GOT3 (cell line): ENCODE measurements around the gene F7.
"Not testable (repeated sequence)": the region's sequence is repeated elsewhere in the genome, so short reads cannot be mapped to it uniquely, and the experiment has no call there.

Source experiments
- DNase-seq: peaks from one replicate; lab custom pipeline; 2025; ENCODE audit warnings: mixed read lengths; lab: John Stamatoyannopoulos, UW

Gene F7

DNA sequence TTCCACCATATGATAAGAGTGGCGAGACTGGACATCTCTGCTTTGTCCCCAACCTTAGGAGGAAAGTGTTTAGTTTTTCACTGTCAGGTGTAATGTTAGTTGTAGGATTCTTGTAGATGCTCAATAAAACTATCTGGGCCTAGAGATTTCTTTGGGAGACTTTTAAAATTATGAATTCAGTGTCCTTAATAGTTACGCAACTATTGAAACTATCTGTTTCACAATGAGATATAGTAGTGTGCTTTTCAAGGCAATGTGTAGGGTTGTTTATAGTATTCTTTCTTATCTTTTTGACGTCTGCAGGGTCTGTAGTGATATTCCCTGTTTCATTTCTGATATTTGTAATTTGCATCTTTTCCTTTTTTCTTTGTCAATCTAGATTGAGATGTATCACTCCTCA lies 33.2 kb upstream of the F7 start:
- no peak for DNase-seq

- DNase-seq = no peak
Measured at GRCh38 chr13:113073942-113074341, 31.6 kb upstream of the F7 start.

DNA sequence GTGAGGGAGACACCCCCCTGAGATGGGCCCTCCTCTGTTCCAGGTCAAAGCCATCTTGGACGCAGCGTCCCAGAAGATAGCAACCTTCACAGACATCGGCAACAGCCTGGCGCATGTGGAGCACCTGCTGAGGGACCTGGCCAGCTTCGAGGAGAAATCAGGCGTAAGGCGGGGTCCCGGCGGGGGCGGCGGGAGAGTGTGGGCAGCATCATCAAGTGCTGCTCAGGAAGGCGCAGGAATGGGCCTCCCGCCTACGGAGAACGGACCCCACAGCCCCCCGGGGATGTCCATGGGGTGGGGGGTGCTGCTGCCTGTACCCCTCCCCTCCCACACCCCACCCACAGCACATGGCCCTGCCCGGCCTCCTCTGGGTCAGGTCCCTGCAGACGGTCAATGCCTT lies 31.2 kb upstream of the F7 start:
- no peak for DNase-seq

DNA sequence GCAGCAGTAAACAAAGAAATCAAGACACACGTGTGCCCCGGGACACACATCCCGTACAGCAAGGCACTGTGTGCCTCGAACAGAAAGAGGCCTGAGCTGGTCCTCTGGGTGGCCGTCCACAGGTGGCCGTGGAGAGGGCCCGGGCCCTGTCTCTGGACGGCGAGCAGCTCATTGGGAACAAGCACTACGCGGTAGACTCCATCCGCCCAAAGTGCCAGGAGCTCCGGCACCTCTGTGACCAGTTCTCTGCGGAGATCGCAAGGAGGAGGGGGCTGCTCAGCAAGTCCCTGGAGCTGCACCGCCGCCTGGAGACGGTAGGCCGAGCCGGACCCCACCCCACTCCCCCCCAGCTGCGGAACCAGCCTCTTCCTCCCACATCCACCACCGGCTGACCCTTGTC lies 30.7 kb upstream of the F7 start:
- DNase-seq = no peak

DNA sequence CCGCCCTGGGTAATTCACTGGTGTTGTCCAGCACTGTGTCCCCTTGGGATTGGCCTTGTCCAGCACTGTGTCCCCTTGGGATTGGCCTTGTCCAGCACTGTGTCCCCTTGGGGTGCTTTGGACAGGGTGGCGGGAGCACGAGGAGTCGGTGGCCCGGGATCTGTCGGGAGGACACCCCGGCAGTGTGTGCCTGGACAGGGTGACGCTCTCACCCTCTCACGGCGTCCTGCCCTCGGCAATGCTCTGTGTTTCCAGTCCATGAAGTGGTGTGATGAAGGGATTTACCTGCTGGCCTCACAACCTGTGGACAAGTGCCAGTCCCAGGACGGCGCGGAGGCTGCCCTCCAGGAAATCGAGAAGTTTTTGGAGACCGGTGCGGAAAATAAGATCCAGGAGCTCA lies 29.9 kb upstream of the F7 start:
- DNase-seq = no peak

- DNase-seq = no peak
Measured at GRCh38 chr13:113076681-113077401, 28.8 kb upstream of the F7 start.

GRCh38 chr13:113077566-113077952 lies 28.0 kb upstream of the F7 start:
- DNase-seq = no peak

- DNase-seq = no peak
Measured at GRCh38 chr13:113077953-113078901, 27.4 kb upstream of the F7 start.

GRCh38 chr13:113078902-113079780 lies 26.4 kb upstream of the F7 start:
- DNase-seq = no peak

DNA sequence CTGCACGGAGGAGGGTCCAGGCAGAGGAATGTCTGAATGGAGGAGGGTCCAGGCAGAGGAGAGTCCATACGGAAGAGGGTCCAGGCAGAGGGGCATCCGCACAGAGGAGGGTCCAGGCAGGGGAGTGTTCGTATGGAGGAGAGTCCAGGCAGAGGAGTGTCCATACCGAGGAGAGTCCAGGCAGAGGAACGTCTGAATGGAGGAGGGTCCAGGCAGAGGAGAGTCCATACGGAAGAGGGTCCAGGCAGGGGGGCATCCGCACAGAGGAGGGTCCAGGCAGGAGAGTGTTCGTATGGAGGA lies 25.9 kb upstream of the F7 start:
- DNase-seq = not testable (repeated sequence)

DNA sequence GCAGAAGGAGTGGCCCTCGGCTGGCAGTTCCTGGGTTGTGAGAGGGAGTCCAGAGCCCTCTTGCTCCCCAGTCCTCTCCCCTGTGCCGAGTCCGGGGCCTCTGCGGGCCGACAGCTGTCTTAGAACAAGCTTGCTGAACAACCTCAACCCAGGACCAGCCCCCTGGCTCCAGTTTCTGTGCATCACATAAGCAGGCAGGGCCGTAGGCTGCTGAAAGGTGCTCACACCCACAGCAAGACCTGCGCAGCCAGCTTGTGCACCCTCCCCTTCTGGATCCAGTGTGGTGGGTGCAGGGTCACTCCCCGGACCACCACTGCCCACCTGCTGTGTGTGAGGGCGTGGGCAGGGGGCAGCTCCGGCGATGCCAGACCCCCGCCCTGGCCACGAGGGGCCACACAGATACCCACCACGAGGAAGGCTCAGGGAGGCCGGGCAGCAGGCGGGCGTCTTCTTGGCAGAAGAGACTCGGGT lies 25.2 kb upstream of the F7 start:
- DNase-seq = no peak

GRCh38 chr13:113080901-113081521 lies 24.6 kb upstream of the F7 start:
- no peak for DNase-seq

DNA sequence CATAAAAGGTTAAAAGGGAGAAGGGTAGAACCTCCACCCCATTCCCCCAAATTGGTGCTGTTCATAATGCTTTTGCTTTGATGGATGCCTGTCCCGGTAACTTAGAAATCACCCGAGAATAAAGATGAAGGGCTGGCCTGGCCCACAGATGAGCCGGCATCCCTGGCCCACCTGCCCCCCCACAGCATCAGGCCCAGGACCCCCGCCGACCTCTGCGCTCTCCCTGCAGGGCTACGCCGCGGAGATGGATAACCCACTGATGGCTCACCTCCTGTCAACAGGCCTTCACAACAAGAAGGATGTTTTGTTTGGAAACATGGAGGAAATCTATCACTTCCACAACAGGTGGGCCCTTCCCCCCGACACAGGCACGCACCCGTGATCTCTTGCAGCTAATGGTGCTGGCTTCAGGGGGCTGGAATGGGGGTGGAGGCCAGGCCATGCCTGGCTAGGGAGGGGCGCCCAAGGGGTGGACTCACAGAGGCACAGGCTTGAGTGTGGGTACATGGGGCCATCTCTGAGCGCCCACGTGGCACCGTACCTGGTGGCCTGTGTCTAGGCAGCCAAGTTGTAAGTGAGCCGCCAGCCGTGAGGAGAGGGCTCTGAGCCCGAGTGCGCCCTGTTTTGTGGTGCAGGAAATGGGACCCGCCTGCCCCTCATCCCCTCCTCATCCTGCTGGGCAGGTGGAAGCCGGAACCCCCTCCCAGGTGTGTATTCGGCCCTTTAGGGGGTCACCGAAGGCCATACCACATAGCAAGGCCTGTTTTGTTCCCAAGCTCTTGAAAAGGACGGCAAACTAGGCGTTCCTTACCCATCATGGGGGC lies 23.2 kb upstream of the F7 start:
- DNase-seq = no peak

GRCh38 chr13:113083022-113083373 lies 22.6 kb upstream of the F7 start:
- DNase-seq = no peak

- DNase-seq = no peak
Measured at GRCh38 chr13:113083402-113084061, 22.1 kb upstream of the F7 start.

GRCh38 chr13:113084094-113084942 lies 21.3 kb upstream of the F7 start:
- DNase-seq = no peak

DNA sequence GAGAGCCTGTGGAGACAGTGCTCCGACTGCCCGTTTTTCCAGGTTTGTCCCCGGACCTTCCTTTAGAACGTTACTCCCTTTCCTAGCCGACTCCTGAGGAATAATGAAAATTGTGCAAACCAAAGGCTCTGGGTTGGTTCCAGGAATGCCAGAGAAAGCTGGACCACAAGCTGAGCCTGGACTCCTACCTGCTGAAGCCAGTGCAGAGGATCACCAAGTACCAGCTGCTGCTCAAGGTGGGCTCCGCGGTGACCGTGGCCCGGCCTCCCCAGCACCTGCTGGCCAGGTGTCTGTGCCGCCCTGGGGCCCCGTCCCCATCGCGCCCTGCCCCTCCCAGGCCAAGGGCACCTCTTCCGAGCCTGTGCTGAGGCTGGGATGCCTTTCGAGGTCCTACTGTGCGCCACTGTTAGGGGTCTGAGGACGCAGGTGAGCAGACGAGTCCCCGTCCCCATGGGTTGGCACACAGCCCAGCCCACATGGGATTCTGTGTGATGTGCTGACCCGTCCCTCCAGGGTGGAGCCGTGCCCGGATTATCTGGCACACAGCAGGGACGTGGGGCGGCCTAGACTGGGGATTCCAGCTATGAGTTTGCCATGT lies 20.5 kb upstream of the F7 start:
- no peak for DNase-seq

DNA sequence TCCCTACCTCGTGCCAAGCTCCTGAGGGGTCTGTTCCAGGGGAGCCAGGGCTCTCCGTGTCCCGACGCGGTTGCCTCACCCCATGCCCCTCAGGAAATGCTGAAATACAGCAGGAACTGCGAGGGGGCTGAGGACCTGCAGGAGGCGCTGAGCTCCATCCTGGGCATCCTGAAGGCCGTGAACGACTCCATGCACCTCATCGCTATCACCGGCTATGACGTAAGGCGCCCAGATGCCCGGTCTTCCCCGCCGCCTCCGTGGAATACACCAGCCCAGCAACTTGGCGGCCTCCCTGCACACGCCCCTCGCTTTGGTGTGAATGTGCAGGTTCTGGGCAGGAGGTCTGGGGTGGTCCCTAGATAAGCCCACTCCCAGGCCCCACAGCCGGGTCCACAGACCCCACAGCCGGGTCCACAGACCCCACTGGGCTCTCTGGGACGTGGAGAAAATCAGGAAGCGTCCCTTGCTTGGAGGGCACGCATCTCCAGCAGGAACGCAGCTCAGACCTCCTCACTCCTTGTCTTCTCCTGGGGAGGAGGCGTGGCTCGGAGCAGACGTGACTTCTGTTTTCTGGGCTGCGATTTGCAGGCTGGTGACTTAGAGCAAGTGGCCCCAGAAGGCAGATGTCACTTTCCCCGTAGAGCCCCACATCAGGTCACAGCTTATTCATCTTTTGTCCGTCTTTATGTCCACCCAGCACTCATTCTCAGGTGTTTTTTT lies 19.4 kb upstream of the F7 start:
- no peak for DNase-seq
